Measurements from ENCODE around the gene SUGCT. TPM values are rescaled to one million over a fixed set of nuclear protein-coding genes. Genes with fewer than 3 reads are reported as not detected.

The SUGCT gene
- total RNA-seq, 1 donor from 2014 or later: 7.1 TPM

- Mint-ChIP-seq H3K4me3 (no peak overlapping the region), H3K36me3 (no peaks in the 10 kb centered on the region), H3K27ac (no peak overlapping the region), H3K4me1 (ENCODE audit: unreplicated experiment) (peaks cover 6% of the 10 kb centered on the region), H3K27me3 (no peaks in the 10 kb centered on the region), H3K9me3 (no peaks in the 10 kb centered on the region)
- TF ChIP-seq, protein P1, sequence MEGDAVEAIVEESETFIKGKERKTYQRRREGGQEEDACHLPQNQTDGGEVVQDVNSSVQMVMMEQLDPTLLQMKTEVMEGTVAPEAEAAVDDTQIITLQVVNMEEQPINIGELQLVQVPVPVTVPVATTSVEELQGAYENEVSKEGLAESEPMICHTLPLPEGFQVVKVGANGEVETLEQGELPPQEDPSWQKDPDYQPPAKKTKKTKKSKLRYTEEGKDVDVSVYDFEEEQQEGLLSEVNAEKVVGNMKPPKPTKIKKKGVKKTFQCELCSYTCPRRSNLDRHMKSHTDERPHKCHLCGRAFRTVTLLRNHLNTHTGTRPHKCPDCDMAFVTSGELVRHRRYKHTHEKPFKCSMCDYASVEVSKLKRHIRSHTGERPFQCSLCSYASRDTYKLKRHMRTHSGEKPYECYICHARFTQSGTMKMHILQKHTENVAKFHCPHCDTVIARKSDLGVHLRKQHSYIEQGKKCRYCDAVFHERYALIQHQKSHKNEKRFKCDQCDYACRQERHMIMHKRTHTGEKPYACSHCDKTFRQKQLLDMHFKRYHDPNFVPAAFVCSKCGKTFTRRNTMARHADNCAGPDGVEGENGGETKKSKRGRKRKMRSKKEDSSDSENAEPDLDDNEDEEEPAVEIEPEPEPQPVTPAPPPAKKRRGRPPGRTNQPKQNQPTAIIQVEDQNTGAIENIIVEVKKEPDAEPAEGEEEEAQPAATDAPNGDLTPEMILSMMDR (conservative IDR thresholded peaks at IDR 0.05): no peak
- no peak for DNase-seq (ENCODE audit: extremely low spot score, unreplicated experiment)
These were observed 190.1 kb downstream of the SUGCT start for GRCh38 chr7:40324914-40325313.

- Mint-ChIP-seq H3K4me1 (ENCODE audit: unreplicated experiment) (peaks cover 11% of the 10 kb centered on the region), H3K9me3 (no peaks in the 10 kb centered on the region)
- TF ChIP-seq, protein P1 (conservative IDR thresholded peaks at IDR 0.05): no peak
These were observed 192.3 kb downstream of the SUGCT start for GRCh38 chr7:40327113-40327512.

GRCh38 chr7:40327873-40328272 is 193.1 kb downstream of the SUGCT start:
- DNase-seq (ENCODE audit: extremely low spot score, unreplicated experiment): no peak
- TF ChIP-seq, protein P1 (conservative IDR thresholded peaks at IDR 0.05): no peak
- H3K4me1 Mint-ChIP-seq (ENCODE audit: unreplicated experiment): peaks cover 11% of the 10 kb centered on the region
- no peaks in the 10 kb centered on the region for H3K9me3 Mint-ChIP-seq
- H3K36me3 Mint-ChIP-seq: no peaks in the 10 kb centered on the region
- H3K4me3 Mint-ChIP-seq: no peak overlapping the region
- no peaks in the 10 kb centered on the region for H3K27me3 Mint-ChIP-seq
- no peak overlapping the region for H3K27ac Mint-ChIP-seq

More at GRCh38 chr7:40327113-40327512, 192.3 kb downstream of the SUGCT start:
- DNase-seq (ENCODE audit: extremely low spot score, unreplicated experiment): no peak
- no peak overlapping the region for H3K4me3 Mint-ChIP-seq
- H3K27ac Mint-ChIP-seq: no peak overlapping the region
- no peaks in the 10 kb centered on the region for H3K36me3 Mint-ChIP-seq
- no peaks in the 10 kb centered on the region for H3K27me3 Mint-ChIP-seq

DNA sequence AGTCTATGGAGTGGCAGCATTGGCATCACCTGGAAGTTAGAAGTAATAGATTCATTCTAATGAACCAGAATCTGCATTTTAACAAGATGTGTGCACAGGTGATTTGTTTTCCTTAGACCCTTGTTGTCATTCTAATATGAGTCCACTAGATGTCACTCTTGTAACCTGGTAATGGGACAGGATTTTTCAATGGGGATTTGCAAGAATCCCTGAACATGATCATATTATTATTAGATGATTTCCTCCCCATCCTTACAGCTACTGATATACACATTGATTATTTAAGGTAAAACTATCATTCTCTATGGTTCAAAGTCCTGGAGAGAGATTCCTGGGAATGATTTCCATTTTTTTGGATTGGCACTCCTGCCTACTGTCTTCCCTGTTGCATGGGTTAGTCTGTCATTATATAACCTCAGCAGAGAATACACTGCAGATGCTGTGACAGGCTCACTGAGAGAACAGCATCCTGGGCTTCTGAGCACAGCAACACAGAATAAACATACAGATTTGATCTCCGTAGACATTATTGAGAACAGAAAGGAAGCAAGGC is 194.9 kb downstream of the SUGCT start:
- Mint-ChIP-seq H3K9me3 (no peaks in the 10 kb centered on the region), H3K27me3 (no peaks in the 10 kb centered on the region), H3K36me3 (no peaks in the 10 kb centered on the region), H3K4me3 (no peak overlapping the region), H3K27ac (no peak overlapping the region), H3K4me1 (ENCODE audit: unreplicated experiment) (peaks cover 11% of the 10 kb centered on the region)
- TF ChIP-seq, protein P1 (conservative IDR thresholded peaks at IDR 0.05): peak; percentile 92
- no peak for DNase-seq (ENCODE audit: extremely low spot score, unreplicated experiment)

DNA sequence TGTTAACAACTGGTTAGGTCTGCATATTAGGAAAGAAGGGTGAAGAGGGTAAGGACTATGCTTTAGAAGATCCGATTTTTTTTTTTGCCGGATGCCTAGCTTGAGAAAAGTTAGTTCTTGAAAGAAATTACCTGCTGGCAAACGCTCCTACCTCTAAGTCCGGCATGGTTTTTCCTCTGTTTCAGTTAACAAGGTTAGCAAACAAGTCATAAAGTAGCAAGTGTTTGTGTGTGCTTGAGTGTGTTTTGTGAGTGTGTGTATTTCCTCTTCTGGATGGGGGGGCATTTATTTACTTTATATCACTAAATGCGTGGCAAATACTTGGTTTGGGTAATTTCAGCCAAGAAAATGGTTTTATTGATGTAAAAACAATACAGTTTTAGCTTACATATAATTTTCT is 195.6 kb downstream of the SUGCT start:
- DNase-seq (ENCODE audit: extremely low spot score, unreplicated experiment): no peak
- Mint-ChIP-seq H3K27me3 (no peaks in the 10 kb centered on the region), H3K4me1 (ENCODE audit: unreplicated experiment) (peaks cover 11% of the 10 kb centered on the region), H3K27ac (no peak overlapping the region), H3K9me3 (no peaks in the 10 kb centered on the region), H3K36me3 (no peaks in the 10 kb centered on the region), H3K4me3 (no peak overlapping the region)
- TF ChIP-seq, protein P1 (conservative IDR thresholded peaks at IDR 0.05): no peak

- TF ChIP-seq, protein P1 (conservative IDR thresholded peaks at IDR 0.05): no peak
- Mint-ChIP-seq H3K4me1 (ENCODE audit: unreplicated experiment) (peaks cover 11% of the 10 kb centered on the region), H3K27me3 (no peaks in the 10 kb centered on the region), H3K4me3 (no peak overlapping the region), H3K9me3 (no peaks in the 10 kb centered on the region), H3K36me3 (no peaks in the 10 kb centered on the region), H3K27ac (no peak overlapping the region)
- DNase-seq (ENCODE audit: extremely low spot score, unreplicated experiment): no peak
These were observed 197.1 kb downstream of the SUGCT start for GRCh38 chr7:40331915-40332314.

Measured in type B pancreatic cell (in vitro differentiated cells).